ENCODE results near the gene SLC25A39. TPM values are rescaled to one million over a fixed set of nuclear protein-coding genes. Genes with fewer than 3 reads are reported as not detected.
"Not testable (repeated sequence)": the region's sequence is repeated elsewhere in the genome, so short reads cannot be mapped to it uniquely, and the experiment has no call there.

The SLC25A39 gene
- total RNA-seq, 1 donor from 2014 or later, result 88.8 TPM

GRCh38 chr17:44333371-44333770, 8.7 kb upstream of the SLC25A39 start:
- DNase-seq, result no peak

GRCh38 chr17:44331249-44331760, 6.7 kb upstream of the SLC25A39 start:
- DNase-seq, result peak; percentile 88

- DNase-seq, result not testable (repeated sequence)
These were observed 5.6 kb upstream of the SLC25A39 start for GRCh38 chr17:44330263-44330662.

GRCh38 chr17:44329516-44329915, 4.9 kb upstream of the SLC25A39 start:
- DNase-seq, result not testable (repeated sequence)

GRCh38 chr17:44327715-44328449, 3.3 kb upstream of the SLC25A39 start:
- DNase-seq, result no peak

GRCh38 chr17:44326861-44327444, 2.3 kb upstream of the SLC25A39 start:
- DNase-seq, result peak; percentile 98

- peak; percentile 26 for DNase-seq
These were observed 492 bp downstream of the SLC25A39 start for GRCh38 chr17:44324092-44324570.

GRCh38 chr17:44323359-44324091, 1.1 kb downstream of the SLC25A39 start:
- DNase-seq, result no peak

- DNase-seq, result no peak
These were observed 2.3 kb downstream of the SLC25A39 start for GRCh38 chr17:44322236-44322895.

- DNase-seq, result no peak
These were observed 3.1 kb downstream of the SLC25A39 start for GRCh38 chr17:44321246-44322120.

- DNase-seq, result no peak
These were observed 4.6 kb downstream of the SLC25A39 start for GRCh38 chr17:44320066-44320465.

GRCh38 chr17:44318077-44318892, 6.3 kb downstream of the SLC25A39 start:
- no peak for DNase-seq

GRCh38 chr17:44317545-44317944, 7.1 kb downstream of the SLC25A39 start:
- no peak for DNase-seq

GRCh38 chr17:44315760-44316731, 8.6 kb downstream of the SLC25A39 start:
- DNase-seq, result no peak

GRCh38 chr17:44314869-44315661, 9.6 kb downstream of the SLC25A39 start:
- DNase-seq, result peak; percentile 44

GRCh38 chr17:44314524-44314868, 10.1 kb downstream of the SLC25A39 start:
- DNase-seq, result no peak

GRCh38 chr17:44314031-44314430, 10.6 kb downstream of the SLC25A39 start:
- DNase-seq, result no peak

GRCh38 chr17:44312396-44313104, 12.1 kb downstream of the SLC25A39 start:
- DNase-seq, result no peak

Measured in dermis blood vessel endothelial cell (primary cell).